HL-60 (cell line): Measurements from ENCODE around the gene ABCD3.

Experiments
- GABPA ChIP-seq: IDR thresholded peaks from 2 replicates; pipeline ENCODE4 v1.6.1; 2012; ENCODE audit warnings: low read depth
- POLR2AphosphoS5 ChIP-seq: IDR thresholded peaks from 2 replicates; pipeline ENCODE4 v1.6.1; 2012; ENCODE audit warnings: low read depth
- SPI1 ChIP-seq: IDR thresholded peaks from 2 replicates; pipeline ENCODE4 v1.6.1; 2012; ENCODE audit warnings: low read depth, mild to moderate bottlenecking, borderline replicate concordance
- TF ChIP-seq, protein P1 (sequence below): IDR thresholded peaks from one replicate; pipeline ENCODE4 v1.5.1; 2011; ENCODE audit warnings: low read length, control low read depth, inconsistent platforms; ENCODE audit not compliant: insufficient read depth
- TF ChIP-seq, protein P2 (sequence below): IDR thresholded peaks from 2 replicates; pipeline ENCODE4 v1.6.1; 2012; ENCODE audit warnings: low read depth; ENCODE audit not compliant: insufficient replicate concordance

DNA sequence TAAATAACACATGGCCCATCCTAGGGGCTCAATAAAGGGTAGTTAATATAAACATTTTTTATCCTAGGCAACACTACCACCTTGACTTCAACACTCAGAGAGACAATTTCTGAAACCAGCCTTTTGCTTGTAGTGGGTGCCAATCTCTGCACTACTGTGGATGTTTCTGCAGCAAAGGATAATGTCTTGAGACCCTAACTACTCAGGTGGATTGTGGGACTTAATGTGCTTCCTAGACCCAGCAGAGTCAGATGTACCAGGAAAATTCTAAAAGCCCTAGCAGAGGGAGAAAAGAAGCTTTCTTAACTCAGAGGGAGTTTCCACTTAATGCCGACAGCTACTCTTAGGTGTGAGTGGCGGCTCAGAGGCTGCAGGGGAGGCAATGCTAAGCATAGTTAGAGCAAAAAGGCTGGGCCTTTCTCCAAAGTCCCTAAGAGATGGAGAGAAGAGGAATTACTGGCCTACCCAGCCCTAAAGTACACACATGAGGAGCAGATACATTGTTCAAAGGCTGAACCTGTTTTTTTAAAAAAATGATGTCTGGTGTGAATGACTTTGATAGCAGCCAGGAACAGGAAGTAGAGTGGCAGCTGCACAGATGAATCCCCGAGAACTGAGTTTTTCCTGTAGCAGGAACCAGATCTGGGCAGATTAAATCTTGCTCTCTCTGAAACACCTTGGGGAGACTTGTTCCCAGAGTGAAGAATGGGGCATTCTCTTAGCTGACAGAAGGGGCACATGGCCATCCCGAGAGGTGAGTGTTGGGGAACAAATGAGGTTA is 33.5 kb upstream of the ABCD3 start:
- TF ChIP-seq, protein P1, sequence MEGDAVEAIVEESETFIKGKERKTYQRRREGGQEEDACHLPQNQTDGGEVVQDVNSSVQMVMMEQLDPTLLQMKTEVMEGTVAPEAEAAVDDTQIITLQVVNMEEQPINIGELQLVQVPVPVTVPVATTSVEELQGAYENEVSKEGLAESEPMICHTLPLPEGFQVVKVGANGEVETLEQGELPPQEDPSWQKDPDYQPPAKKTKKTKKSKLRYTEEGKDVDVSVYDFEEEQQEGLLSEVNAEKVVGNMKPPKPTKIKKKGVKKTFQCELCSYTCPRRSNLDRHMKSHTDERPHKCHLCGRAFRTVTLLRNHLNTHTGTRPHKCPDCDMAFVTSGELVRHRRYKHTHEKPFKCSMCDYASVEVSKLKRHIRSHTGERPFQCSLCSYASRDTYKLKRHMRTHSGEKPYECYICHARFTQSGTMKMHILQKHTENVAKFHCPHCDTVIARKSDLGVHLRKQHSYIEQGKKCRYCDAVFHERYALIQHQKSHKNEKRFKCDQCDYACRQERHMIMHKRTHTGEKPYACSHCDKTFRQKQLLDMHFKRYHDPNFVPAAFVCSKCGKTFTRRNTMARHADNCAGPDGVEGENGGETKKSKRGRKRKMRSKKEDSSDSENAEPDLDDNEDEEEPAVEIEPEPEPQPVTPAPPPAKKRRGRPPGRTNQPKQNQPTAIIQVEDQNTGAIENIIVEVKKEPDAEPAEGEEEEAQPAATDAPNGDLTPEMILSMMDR, result no peak
- TF ChIP-seq POLR2AphosphoS5 (no peak), GABPA (no peak), SPI1 (peak; percentile 25; the same call in 1 of the 2 replicates)
- TF ChIP-seq, protein P2, sequence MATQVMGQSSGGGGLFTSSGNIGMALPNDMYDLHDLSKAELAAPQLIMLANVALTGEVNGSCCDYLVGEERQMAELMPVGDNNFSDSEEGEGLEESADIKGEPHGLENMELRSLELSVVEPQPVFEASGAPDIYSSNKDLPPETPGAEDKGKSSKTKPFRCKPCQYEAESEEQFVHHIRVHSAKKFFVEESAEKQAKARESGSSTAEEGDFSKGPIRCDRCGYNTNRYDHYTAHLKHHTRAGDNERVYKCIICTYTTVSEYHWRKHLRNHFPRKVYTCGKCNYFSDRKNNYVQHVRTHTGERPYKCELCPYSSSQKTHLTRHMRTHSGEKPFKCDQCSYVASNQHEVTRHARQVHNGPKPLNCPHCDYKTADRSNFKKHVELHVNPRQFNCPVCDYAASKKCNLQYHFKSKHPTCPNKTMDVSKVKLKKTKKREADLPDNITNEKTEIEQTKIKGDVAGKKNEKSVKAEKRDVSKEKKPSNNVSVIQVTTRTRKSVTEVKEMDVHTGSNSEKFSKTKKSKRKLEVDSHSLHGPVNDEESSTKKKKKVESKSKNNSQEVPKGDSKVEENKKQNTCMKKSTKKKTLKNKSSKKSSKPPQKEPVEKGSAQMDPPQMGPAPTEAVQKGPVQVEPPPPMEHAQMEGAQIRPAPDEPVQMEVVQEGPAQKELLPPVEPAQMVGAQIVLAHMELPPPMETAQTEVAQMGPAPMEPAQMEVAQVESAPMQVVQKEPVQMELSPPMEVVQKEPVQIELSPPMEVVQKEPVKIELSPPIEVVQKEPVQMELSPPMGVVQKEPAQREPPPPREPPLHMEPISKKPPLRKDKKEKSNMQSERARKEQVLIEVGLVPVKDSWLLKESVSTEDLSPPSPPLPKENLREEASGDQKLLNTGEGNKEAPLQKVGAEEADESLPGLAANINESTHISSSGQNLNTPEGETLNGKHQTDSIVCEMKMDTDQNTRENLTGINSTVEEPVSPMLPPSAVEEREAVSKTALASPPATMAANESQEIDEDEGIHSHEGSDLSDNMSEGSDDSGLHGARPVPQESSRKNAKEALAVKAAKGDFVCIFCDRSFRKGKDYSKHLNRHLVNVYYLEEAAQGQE, result no peak
